Lung (tissue), 12 donors: ENCODE data around the gene GNLY. TPM values are rescaled to one million over a fixed set of nuclear protein-coding genes. Genes with fewer than 3 reads are reported as not detected.

ENCODE experiments used
- ATAC-seq: fragments of 200-7000 bp; cut with Tn5 transposase; one replicate; pipeline ENCODE4 v1.9.1; 2020; ENCODE audit warnings: moderate number of reproducible peaks; ENCODE audit not compliant: insufficient read depth, low FRiP score
- DNase-seq, 3 donors: peaks; one replicate each; pipeline ENCODE4 v3.0.0-alpha.2; 2013 to 2017
- H3K27ac ChIP-seq, 2 donors: one replicate each; pipeline ENCODE4 v1.5.1; 2013; ENCODE audit warnings: mild to moderate bottlenecking in 2 of 2, moderate library complexity in 2 of 2, control low read depth in 1 of 2, inconsistent platforms in 1 of 2, low read depth in 1 of 2, low read length in 1 of 2
- H3K27me3 ChIP-seq, 3 donors: one replicate each; pipeline ENCODE4 v1.5.1; 2013; ENCODE audit warnings: low read length in 2 of 3; ENCODE audit not compliant: control insufficient read depth in 3 of 3, insufficient read depth in 3 of 3
- H3K36me3 ChIP-seq, 4 donors: one replicate each; pipeline ENCODE4 v1.5.1; 2013; ENCODE audit warnings: low read length in 4 of 4, mild to moderate bottlenecking in 1 of 4, moderate library complexity in 1 of 4; ENCODE audit not compliant: control insufficient read depth in 4 of 4, insufficient read depth in 4 of 4
- H3K4me1 ChIP-seq, 5 donors: one replicate each; pipeline ENCODE4 v1.5.1; 2013; ENCODE audit warnings: low read length in 5 of 5, mild to moderate bottlenecking in 2 of 5, moderate library complexity in 1 of 5; ENCODE audit not compliant: control insufficient read depth in 5 of 5, insufficient read depth in 5 of 5
- H3K4me3 ChIP-seq: one replicate; pipeline ENCODE4 v1.5.1; 2013; ENCODE audit warnings: mild to moderate bottlenecking, control low read depth, moderate library complexity
- H3K9ac ChIP-seq, 2 donors: one replicate each; pipeline ENCODE4 v1.5.1; 2013; ENCODE audit warnings: low read length in 2 of 2, control low read depth in 1 of 2; ENCODE audit not compliant: insufficient read depth in 1 of 2
- H3K9me3 ChIP-seq, 4 donors: one replicate each; pipeline ENCODE4 v1.5.1; 2013; ENCODE audit warnings: low read length in 3 of 4, mild to moderate bottlenecking in 1 of 4, moderate library complexity in 1 of 4; ENCODE audit not compliant: control insufficient read depth in 4 of 4, insufficient read depth in 3 of 4
- WGBS, 2 donors: extraction: QIAGEN DNeasy Blood & Tissue Kit; methylation state at CpG; one replicate each; pipeline ENCODE4 v1.1.7; 2013; 5-methylcytosine and 5-hydroxymethylcytosine counted together
- polyA plus RNA-seq, 2 donors: library from polyadenylated mRNA; stranded (reverse); fragments of 200-250 nt; gene quantifications; one replicate each; pipeline ENCODE4 v1.2.1, GENCODE V29; 2013
- total RNA-seq, 2 donors: library from RNA; depleted of rRNA in 1 of 2; stranded (reverse); fragments of >200 nt in 1 of 2; gene quantifications; one replicate each; pipeline ENCODE4 v1.2.1, GENCODE V29; 2014 to 2021
- TF ChIP-seq, protein P1 (sequence below): IDR thresholded peaks from 2 replicates; pipeline ENCODE4 v1.5.1; 2012; ENCODE audit warnings: mild to moderate bottlenecking; ENCODE audit errors: control extremely low read depth, extremely low read depth
- donor health status: control.
- donor health status: control.
- donor health status: Bipolar disorder and iron deficiency.
- donor health status: healthy.
- donor health status: DM: yes; HTN: yes; CAD: no.

The GNLY gene
- total and polyA plus RNA-seq, 4 donors, result 9.0 to 13.6 (median 12.1) TPM; not detected in 1

DNA sequence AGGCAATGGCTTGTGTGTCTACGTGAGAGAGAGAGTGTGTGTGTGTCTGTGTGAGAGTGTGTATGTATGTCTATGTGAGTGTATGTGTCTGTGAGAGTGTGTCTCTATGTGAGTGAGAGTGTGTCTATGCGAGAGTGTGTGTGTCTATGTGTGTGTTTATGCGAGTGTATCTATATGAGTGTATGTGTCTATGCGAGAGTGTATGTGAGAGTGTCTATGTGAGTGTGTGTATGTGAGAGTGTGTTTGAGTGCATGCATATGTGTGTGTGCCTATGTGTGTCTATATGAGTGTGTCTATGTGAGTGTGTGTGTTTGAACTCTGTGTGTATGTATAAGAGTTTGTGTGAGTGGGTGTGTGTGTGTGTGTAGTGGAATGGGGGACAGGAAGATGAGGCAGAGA lies 9.8 kb upstream of the GNLY start:
- DNase-seq (no peak), ATAC-seq (no peak)
- WGBS, 2 donors, result 95 to 97% methylated on average over 4 of the region's 4 CpGs
- Histone ChIP-seq H3K9ac (no peak overlapping the region), H3K36me3 (no peaks in the 10 kb centered on the region), H3K27me3 (no peaks in the 10 kb centered on the region), H3K4me1 (peaks cover 0 to 14% (median 0%) of the 10 kb centered on the region in 5 donors), H3K4me3 (no peak overlapping the region), H3K27ac (no peak overlapping the region), H3K9me3 (no peaks in the 10 kb centered on the region)
- TF ChIP-seq, protein P1, sequence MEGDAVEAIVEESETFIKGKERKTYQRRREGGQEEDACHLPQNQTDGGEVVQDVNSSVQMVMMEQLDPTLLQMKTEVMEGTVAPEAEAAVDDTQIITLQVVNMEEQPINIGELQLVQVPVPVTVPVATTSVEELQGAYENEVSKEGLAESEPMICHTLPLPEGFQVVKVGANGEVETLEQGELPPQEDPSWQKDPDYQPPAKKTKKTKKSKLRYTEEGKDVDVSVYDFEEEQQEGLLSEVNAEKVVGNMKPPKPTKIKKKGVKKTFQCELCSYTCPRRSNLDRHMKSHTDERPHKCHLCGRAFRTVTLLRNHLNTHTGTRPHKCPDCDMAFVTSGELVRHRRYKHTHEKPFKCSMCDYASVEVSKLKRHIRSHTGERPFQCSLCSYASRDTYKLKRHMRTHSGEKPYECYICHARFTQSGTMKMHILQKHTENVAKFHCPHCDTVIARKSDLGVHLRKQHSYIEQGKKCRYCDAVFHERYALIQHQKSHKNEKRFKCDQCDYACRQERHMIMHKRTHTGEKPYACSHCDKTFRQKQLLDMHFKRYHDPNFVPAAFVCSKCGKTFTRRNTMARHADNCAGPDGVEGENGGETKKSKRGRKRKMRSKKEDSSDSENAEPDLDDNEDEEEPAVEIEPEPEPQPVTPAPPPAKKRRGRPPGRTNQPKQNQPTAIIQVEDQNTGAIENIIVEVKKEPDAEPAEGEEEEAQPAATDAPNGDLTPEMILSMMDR, result no peak

DNA sequence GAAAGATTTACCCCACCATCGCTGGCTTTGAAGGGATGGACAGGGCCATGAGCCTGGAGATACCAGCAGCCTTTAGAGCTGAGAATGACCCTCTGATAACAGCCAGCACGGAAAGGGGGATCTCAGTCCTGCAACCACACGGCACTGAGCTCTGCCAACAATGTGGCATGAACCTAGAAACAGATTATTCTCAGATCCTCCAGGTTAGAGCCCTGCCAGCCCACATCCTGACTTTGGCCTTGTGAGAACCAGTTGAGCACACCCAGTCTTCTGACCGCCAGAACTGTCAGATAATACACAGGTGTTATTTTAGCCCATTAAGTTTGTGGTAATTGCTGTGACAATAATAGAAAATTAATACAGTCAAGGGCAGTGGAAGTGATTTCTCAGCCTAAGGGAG lies 9.4 kb upstream of the GNLY start:
- H3K9me3 ChIP-seq, result no peaks in the 10 kb centered on the region
- H3K4me1 ChIP-seq, result peaks cover 0 to 13% (median 0%) of the 10 kb centered on the region in 5 donors
- no peak overlapping the region for H3K4me3 ChIP-seq
- 81 to 90% methylated on average over 4 of the region's 4 CpGs for WGBS, 2 donors
- ATAC-seq (no peak), DNase-seq (no peak)
- no peak overlapping the region for H3K9ac ChIP-seq
- H3K27ac ChIP-seq, result no peak overlapping the region
- no peaks in the 10 kb centered on the region for H3K36me3 ChIP-seq
- TF ChIP-seq, protein P1, result no peak
- H3K27me3 ChIP-seq, result no peaks in the 10 kb centered on the region

DNA sequence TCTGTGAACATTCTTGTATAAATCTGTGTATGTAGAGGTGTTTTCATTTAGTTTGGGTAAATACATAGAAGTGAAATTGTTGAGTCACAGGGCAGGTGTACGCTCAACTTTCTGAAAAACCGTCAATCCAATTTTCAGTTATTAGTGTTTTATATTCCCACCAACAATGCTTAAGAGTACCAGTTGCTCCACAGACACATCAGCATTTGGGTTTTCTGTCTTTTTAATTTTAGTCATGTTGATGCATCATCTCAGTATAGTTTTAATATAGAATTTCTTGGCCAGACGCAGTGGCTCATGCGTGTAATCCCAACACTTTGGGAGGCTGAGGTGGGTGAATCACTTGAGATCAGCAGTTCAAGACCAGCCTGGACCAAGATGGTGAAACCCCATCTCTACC lies 3.2 kb upstream of the GNLY start:
- ATAC-seq, result no peak
- Histone ChIP-seq H3K4me1 (peaks cover 0 to 4% (median 0%) of the 10 kb centered on the region in 5 donors), H3K9me3 (no peaks in the 10 kb centered on the region), H3K4me3 (no peak overlapping the region), H3K27me3 (no peaks in the 10 kb centered on the region), H3K27ac (no peak overlapping the region), H3K9ac (no peak overlapping the region), H3K36me3 (no peaks in the 10 kb centered on the region)
- TF ChIP-seq, protein P1, result no peak
- no peak for DNase-seq
- WGBS, 2 donors, result 91 to 95% methylated on average over 4 of the region's 4 CpGs

DNA sequence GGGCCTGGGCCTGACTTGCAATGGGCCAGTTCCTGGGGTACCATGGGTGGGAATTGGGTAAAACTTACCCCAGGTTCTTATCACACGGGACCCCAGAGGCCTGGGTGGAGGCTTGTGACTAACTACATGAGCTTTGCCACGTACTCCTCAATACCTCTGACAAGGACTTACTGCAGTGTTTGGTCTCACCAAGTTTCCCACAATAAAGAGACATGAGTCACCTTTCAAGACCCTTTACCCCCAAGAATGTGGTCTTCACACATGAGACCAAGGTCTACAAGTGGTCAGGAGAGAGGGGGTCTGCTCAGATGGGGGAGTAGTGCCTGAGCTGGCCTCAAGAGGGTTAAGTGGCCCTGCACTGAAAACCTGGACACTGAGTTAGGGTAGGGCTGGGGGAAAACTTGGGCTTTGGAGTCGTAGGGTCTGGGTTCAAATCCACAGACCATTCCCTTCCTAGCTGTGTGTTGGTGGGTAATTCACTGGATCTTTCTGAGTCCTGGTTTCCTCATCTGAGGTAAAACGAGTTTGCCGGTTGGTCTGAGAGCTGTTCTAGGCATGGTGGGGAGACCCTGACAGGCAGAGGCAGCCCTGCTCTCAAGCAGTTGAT lies 2.0 kb upstream of the GNLY start:
- TF ChIP-seq, protein P1, result no peak
- no peak overlapping the region for H3K9ac ChIP-seq
- no peaks in the 10 kb centered on the region for H3K36me3 ChIP-seq
- H3K27me3 ChIP-seq, result no peaks in the 10 kb centered on the region
- WGBS, 2 donors, result 91 to 92% methylated on average over 5 of the region's 5 CpGs
- H3K27ac ChIP-seq, result no peak overlapping the region
- peaks cover 0 to 4% (median 0%) of the 10 kb centered on the region in 5 donors for H3K4me1 ChIP-seq
- no peaks in the 10 kb centered on the region for H3K9me3 ChIP-seq
- H3K4me3 ChIP-seq, result no peak overlapping the region
- DNase-seq, result no peak
- no peak for ATAC-seq
